Measurements from ENCODE around the gene CBLB.
"Not testable (repeated sequence)": the region's sequence is repeated elsewhere in the genome, so short reads cannot be mapped to it uniquely, and the experiment has no call there.

The CBLB gene

DNA sequence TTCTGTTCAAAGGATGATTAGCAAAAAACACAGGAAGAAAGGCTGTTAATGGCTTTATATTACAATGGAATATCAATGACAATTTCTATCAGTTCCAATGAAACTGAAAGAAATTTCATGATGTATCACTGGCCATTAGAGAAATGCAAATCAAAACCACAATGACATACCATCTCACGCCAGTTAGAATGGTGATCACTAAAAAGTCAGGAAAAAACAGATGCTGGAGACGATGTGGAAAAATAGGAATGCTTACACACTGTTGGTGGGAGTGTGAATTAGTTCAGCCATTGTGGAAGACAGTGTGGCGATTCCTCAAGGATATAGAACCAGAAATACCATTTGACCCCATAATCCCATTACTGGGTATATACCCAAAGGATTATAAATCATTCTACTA lies 53.5 kb downstream of the CBLB start:
- DNase-seq = not testable (repeated sequence)

- no peak for DNase-seq
These were observed 55.1 kb downstream of the CBLB start for GRCh38 chr3:105813710-105814109.

DNA sequence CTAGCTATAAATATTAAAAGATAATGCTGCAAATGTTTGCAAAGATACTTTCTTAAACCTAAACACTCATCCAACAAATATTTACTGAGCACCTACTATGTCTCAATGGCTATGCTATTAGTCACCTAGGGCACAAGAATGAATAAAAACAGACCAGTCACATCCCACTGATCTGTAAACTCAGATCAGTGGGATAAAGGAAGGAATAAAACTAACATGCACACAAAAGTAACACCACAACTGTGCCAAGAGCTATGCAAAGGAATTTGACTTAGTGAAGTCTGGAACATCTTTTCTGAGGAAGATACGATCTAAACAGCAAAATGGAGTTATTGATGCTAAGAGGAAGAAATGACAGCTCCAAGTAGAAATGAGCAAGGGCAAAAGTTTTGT lies 56.6 kb downstream of the CBLB start:
- DNase-seq = no peak

GRCh38 chr3:105811518-105812193 lies 57.2 kb downstream of the CBLB start:
- DNase-seq = no peak

DNA sequence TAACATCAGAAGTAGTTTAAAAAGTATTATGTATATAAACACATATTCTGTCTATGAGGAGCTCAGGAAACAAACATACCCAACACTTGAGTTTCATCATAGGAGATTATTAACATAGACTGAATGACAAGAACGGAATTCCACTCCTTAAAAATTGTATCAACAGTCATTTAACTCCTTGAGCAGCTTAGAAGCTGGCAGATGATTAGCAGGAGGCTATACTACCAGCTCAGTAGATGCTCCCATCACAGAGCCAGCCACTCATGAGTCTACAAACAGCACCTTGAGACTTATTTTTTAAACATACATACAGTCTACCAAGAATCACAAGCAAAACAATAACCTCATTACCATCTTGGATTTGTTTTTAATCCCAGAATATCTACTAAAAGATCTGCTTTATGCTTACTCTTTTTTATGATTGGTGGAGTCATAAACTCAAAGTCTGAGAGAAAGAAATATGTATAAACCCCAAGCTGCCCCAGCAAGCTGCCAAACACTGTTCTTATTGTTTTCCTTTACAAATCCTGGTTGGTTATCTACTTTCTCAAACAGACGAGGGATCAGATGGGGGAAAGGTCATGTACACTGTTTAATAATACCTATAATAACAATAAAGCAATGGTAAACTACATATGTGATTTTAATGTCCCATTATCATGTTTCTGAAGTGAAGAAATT lies 59.5 kb downstream of the CBLB start:
- DNase-seq = no peak

GRCh38 chr3:105807701-105808100 lies 61.1 kb downstream of the CBLB start:
- no peak for DNase-seq

DNA sequence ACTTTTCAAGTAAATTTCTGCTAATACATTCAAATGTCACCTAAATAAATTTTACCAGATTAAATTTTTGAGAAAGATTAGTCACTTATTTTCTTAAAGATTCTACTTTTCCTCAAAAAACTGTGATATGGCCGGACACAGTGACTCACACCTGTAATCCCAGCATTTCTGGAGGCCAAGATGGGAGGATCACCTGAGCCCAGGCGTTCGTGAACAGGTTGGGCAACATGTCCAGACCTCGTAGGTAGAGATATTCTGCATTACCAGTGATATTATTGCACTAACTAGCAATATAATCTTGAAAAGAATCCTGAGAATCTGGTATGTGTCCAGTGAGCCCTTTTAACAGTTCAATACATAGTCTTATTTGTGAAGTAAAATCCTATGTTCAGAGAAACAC lies 61.7 kb downstream of the CBLB start:
- DNase-seq = no peak

- no peak for DNase-seq
These were observed 62.5 kb downstream of the CBLB start for GRCh38 chr3:105806359-105806758.

- DNase-seq = no peak
These were observed 63.4 kb downstream of the CBLB start for GRCh38 chr3:105805404-105805803.

GRCh38 chr3:105802118-105802706 lies 66.6 kb downstream of the CBLB start:
- DNase-seq = no peak

GRCh38 chr3:105801397-105801796 lies 67.4 kb downstream of the CBLB start:
- DNase-seq = no peak

DNA sequence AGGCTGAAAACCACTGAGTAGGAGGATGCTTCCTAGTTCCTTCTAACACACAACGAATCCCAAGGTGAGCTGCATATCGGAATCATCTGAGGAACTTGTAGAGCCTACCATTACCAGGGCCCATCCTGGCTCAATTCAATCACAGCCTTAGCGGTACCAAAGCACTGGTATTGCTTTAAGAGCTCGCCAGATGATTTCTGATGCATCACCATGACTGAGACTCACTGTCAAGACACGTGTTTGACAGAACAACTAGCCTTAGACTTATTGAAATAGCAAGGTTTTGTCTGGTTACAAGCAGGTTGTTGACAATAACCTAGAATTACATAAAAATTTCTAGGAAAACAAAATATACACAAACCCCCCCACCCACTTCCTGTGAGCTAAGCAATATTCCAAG lies 68.5 kb downstream of the CBLB start:
- no peak for DNase-seq

DNA sequence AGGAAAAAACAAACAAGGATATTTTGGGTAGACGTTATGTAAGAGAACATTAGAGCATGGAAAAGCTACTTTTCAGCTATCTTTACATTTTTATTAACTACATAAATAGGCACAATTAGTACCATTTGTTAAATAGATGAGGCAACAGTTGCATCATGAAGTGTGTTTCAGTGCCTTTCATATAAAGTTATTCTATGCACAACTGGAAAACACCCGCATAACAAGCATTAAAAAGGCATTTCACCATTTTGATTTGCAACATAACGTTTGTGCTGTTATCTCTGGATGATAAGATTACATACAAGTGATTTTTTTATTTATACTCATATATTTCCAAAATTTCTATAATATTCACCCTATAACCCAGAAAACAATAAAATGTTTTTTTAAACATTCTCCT lies 69.5 kb downstream of the CBLB start:
- DNase-seq = no peak

- DNase-seq = no peak
These were observed 70.4 kb downstream of the CBLB start for GRCh38 chr3:105798381-105798934.

- no peak for DNase-seq
These were observed 75.8 kb downstream of the CBLB start for GRCh38 chr3:105793040-105793439.

DNA sequence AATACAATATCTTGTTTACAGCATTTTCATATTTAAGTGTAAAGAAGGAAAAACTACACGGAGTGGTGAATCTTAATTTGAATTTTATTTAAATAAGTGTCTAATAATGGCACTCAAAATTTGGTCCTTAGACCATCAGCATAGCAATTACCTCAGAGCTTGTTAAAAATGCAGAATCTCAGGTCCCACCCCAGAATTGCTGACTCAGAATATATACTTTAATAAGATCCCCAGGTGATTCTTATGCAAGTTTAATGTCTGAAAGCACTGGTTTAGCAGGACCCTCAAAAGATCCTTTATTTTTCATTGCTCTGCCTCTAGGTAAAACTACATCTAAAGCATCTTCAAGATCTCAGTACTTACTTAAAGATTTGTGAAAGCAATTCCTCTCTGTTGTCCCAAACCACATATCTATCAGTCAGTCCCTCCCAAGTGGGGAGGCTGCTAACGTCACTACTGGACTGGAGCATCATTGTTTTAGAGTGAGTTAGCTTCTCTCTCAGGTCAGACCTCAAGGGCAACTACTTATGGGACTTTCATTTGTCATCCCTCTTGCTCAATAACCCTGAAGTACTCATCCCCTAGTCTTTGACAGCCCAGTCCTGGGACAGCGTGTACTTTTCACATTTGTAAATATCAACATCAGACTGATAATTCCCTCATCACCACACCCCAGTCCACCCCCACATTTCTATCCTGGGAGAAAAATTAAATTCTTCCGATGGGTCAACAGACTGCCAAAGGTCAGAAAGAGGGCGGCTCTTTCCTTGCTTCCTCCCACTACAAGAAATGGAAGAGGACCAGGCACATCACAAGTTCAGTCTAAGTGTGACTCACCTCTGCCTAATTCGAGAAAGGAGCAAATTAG lies 76.7 kb downstream of the CBLB start:
- DNase-seq = no peak

- no peak for DNase-seq
These were observed 77.7 kb downstream of the CBLB start for GRCh38 chr3:105791131-105791530.

GRCh38 chr3:105790534-105790933 lies 78.3 kb downstream of the CBLB start:
- no peak for DNase-seq

GRCh38 chr3:105788593-105788992 lies 80.2 kb downstream of the CBLB start:
- DNase-seq = no peak

- DNase-seq = no peak
These were observed 81.4 kb downstream of the CBLB start for GRCh38 chr3:105787453-105787852.

GRCh38 chr3:105786990-105787389 lies 81.8 kb downstream of the CBLB start:
- no peak for DNase-seq

DNA sequence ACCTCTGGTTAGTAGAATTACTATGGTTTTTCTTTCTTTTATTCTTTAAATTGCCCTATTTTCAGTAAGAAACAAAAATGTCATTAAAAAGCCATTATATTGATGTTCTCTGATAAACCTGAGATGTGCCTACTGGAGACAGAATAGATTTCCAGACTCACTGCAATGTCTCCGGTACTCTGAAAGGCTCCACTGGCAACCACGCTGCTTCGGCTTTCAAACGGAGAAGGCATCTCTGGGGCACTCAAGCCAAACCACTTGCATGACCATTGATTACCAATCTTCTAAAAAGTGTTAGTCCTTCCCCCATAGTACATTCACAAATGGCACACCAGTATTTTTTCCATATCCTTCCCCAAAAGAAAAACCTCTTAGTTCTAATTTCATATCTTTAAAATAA lies 82.6 kb downstream of the CBLB start:
- DNase-seq = no peak

GRCh38 chr3:105785803-105786202 lies 83.0 kb downstream of the CBLB start:
- DNase-seq = no peak
